Smooth muscle cell (in vitro differentiated cells): ENCODE measurements around the gene DDX5. TPM values are rescaled to one million over a fixed set of nuclear protein-coding genes. Genes with fewer than 3 reads are reported as not detected.

ENCODE experiments used
- DNase-seq: peaks from one replicate; lab custom pipeline; 2025; ENCODE audit not compliant: unreplicated experiment; lab: John Stamatoyannopoulos, UW
- H2AFZ ChIP-seq: fragments of 200-600 bp; sonication (generic); 2 replicates; pipeline ENCODE4 v1.6.0; 2016; ENCODE audit warnings: antibody characterized with exemption, low read depth, mild to moderate bottlenecking
- H3F3A ChIP-seq: fragments of 200-600 bp; sonication (generic); 2 replicates; pipeline ENCODE4 v1.6.0; 2017; ENCODE audit warnings: antibody characterized with exemption, low read depth
- H3K27ac ChIP-seq: fragments of 200-600 bp; sonication (generic); 2 replicates; pipeline ENCODE4 v1.5.1; 2016; ENCODE audit warnings: low read depth, mild to moderate bottlenecking
- H3K27me3 ChIP-seq: fragments of 200-600 bp; sonication (generic); 2 replicates; pipeline ENCODE4 v1.6.1; 2016; ENCODE audit warnings: low read depth, mild to moderate bottlenecking
- H3K36me3 ChIP-seq: fragments of 200-600 bp; sonication (generic); 2 replicates; pipeline ENCODE4 v1.5.1; 2016; ENCODE audit warnings: low read depth
- H3K4me1 ChIP-seq: fragments of 200-600 bp; sonication (generic); 2 replicates; pipeline ENCODE4 v1.5.1; 2016; ENCODE audit warnings: low read depth
- H3K4me2 ChIP-seq: fragments of 200-600 bp; sonication (generic); 2 replicates; pipeline ENCODE4 v1.6.0; 2016; ENCODE audit warnings: mild to moderate bottlenecking
- H3K4me3 ChIP-seq: fragments of 200-600 bp; sonication (generic); 2 replicates; pipeline ENCODE4 v1.5.1; 2016; ENCODE audit warnings: mild to moderate bottlenecking
- H3K79me2 ChIP-seq: fragments of 200-600 bp; sonication (generic); 2 replicates; pipeline ENCODE4 v1.6.0; 2016; ENCODE audit warnings: low read depth, mild to moderate bottlenecking
- H3K9ac ChIP-seq: fragments of 200-600 bp; sonication (generic); 2 replicates; pipeline ENCODE4 v1.6.0; 2016; ENCODE audit warnings: low read depth
- H3K9me3 ChIP-seq: fragments of 200-600 bp; sonication (generic); replicated peaks from 2 replicates; pipeline ENCODE4 v1.5.1; 2016; ENCODE audit warnings: low read depth
- H4K20me1 ChIP-seq: fragments of 200-600 bp; sonication (generic); 2 replicates; pipeline ENCODE4 v1.6.0; 2016; ENCODE audit warnings: low read depth
- WGBS: methylation state at CpG from one replicate; pipeline ENCODE4 v1.1.7; 2016; ENCODE audit warnings: low lambda C conversion rate; 5-methylcytosine and 5-hydroxymethylcytosine counted together
- polyA plus RNA-seq: library from polyadenylated mRNA; unstranded; fragments of >200 nt; fragmentation: Nextera tagmentation; extraction: Ambion mirVana; gene quantifications from 2 replicates; pipeline ENCODE4 v1.2.1, GENCODE V29; 2016
- total RNA-seq: library from RNA; depleted of rRNA; stranded (reverse); fragments of >200 nt; gene quantifications from 2 replicates; pipeline ENCODE4 v1.2.3, GENCODE V29; 2014
- TF ChIP-seq, protein P1 (sequence below): fragments of 200-600 bp; sonication (generic); IDR thresholded peaks from 2 replicates; pipeline ENCODE4 v1.5.1; 2017; ENCODE audit warnings: borderline replicate concordance, mild to moderate bottlenecking, antibody characterized with exemption; ENCODE audit not compliant: insufficient read depth, poor library complexity, severe bottlenecking

The DDX5 gene
- total and polyA plus RNA-seq, 2 experiments from 2014 or later: 446 to 679 TPM

DNA sequence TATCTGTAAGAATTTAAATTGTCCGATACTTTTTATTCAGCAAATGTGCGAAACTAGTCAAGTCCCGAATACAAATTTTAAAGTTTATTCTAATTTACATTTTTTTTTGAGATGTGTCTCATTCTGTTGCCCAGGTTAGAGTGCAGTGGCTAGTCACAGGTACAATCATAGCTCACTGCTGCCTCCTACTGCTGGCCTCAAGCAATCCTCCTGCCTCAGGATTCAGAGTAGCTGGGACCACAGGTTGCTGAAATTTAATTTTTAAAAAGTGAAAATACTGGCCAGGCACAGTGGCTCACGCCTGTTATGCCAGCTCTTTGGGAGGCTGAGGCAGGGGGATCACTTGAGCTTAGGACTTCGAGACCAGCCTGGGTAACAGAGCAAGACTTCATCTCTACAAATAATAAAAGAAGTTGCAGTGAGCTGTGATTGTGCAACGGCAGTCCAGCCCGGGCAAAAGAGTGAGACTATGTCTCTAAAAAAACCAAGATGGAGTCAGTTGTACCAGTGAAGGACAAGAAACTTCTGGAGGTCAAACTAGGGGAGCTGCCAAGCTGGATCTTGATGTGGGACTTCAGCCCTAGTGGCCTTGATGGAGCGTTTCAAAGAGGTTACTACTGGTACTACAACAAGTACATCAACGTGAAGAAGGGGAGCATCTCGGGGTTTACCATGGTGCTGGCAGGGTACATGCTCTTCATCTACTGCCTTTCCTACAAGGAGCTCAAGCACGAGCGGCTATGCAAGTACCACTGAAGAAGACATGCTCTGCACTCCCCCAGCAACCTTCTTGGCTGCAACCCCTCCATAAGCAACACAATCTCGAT is 14.8 kb downstream of the DDX5 start:
- DNase-seq: no peak
- 97% methylated on average over 13 of the region's 13 CpGs for WGBS
- H3K27me3 ChIP-seq: no peaks in the 10 kb centered on the region
- H3K4me1 ChIP-seq: peaks cover 11% of the 10 kb centered on the region
- no peaks in the 10 kb centered on the region for H3K9me3 ChIP-seq
- H3K4me3 ChIP-seq: no peak overlapping the region
- no peaks in the 10 kb centered on the region for H4K20me1 ChIP-seq
- H3K9ac ChIP-seq: no peak overlapping the region
- no peak overlapping the region for H2AFZ ChIP-seq
- peaks cover 7% of the 10 kb centered on the region for H3K36me3 ChIP-seq
- no peak overlapping the region for H3K27ac ChIP-seq
- H3K79me2 ChIP-seq: peaks cover 20% of the 10 kb centered on the region
- TF ChIP-seq, protein P1, sequence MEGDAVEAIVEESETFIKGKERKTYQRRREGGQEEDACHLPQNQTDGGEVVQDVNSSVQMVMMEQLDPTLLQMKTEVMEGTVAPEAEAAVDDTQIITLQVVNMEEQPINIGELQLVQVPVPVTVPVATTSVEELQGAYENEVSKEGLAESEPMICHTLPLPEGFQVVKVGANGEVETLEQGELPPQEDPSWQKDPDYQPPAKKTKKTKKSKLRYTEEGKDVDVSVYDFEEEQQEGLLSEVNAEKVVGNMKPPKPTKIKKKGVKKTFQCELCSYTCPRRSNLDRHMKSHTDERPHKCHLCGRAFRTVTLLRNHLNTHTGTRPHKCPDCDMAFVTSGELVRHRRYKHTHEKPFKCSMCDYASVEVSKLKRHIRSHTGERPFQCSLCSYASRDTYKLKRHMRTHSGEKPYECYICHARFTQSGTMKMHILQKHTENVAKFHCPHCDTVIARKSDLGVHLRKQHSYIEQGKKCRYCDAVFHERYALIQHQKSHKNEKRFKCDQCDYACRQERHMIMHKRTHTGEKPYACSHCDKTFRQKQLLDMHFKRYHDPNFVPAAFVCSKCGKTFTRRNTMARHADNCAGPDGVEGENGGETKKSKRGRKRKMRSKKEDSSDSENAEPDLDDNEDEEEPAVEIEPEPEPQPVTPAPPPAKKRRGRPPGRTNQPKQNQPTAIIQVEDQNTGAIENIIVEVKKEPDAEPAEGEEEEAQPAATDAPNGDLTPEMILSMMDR: peak; percentile 48
- H3F3A ChIP-seq: no peaks in the 10 kb centered on the region
- no peak overlapping the region for H3K4me2 ChIP-seq

DNA sequence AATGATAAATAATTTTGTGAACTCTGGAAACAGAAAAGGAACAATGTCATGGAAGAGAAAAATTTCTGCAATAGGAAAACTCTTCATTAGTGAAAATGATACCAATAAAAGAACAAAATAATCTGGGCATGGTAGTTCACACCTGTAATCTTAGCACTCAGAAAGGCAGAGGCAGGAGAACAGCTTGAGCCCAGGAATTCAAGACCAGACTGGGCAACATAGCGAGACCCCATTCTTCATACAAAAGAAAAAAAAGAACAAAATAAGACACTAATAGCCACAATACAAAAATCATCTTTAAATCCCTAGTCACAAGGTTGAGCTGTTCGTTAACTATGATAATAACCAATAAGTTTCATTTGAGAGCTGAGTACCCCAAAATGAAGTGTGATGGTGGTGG is 17.8 kb downstream of the DDX5 start:
- Histone ChIP-seq H3K36me3 (peaks cover 11% of the 10 kb centered on the region), H3F3A (no peaks in the 10 kb centered on the region), H4K20me1 (no peaks in the 10 kb centered on the region), H3K4me2 (no peak overlapping the region), H2AFZ (no peak overlapping the region), H3K79me2 (no peaks in the 10 kb centered on the region), H3K27ac (no peak overlapping the region), H3K4me1 (no peaks in the 10 kb centered on the region), H3K9me3 (no peaks in the 10 kb centered on the region), H3K9ac (no peak overlapping the region), H3K4me3 (no peak overlapping the region), H3K27me3 (no peaks in the 10 kb centered on the region)
- no peak for DNase-seq
- TF ChIP-seq, protein P1: no peak
- 100% methylated on average over 2 of the region's 2 CpGs for WGBS

DNA sequence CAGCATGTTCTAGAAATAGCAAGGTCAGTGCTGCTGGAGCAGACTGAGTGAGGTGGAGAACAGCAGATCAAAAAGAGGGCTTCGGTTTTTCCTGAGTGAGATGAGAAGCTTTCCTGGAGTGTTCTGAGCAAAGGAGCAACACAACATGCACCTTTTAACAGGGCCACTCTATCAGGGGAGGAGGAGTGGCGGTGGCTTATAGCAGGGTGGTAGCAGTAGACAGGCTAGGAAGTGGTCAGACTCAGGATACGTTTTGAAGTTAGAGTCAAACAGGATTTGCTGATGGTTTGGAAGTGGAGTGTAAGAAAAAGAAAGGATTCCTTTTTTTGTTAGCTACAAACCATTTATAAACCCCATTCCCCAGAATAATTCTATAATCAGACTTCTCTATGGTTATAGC is 21.7 kb downstream of the DDX5 start:
- Histone ChIP-seq H4K20me1 (no peaks in the 10 kb centered on the region), H3K4me3 (no peak overlapping the region), H3K9me3 (no peaks in the 10 kb centered on the region), H3K79me2 (no peaks in the 10 kb centered on the region), H3K9ac (no peak overlapping the region), H3K36me3 (peaks cover 4% of the 10 kb centered on the region), H2AFZ (no peak overlapping the region), H3F3A (no peaks in the 10 kb centered on the region), H3K4me2 (no peak overlapping the region), H3K27me3 (no peaks in the 10 kb centered on the region), H3K27ac (no peak overlapping the region), H3K4me1 (no peaks in the 10 kb centered on the region)
- 96% methylated on average over 3 of the region's 3 CpGs for WGBS
- DNase-seq: no peak
- TF ChIP-seq, protein P1: no peak

DNA sequence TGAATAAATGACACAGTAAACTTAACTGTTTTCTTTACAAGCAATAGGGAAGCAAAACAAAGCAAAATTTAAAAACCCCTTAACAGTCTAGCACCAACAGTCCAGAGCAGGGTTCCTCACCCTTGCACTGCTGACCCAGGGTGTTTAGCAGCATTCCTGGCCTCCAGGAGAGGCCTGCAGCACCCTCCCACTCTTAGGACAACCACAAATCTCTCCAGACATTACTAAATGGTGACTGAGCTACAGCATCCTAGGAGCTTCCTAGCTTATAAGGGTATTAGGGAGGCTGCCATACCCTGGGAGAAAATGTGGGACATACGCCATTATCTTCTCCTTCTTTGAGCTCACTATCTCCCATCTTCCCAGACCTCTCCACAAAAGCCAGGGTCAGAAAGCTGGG is 25.1 kb downstream of the DDX5 start:
- WGBS: 54% methylated on average over 1 of the region's 1 CpG
- Histone ChIP-seq H4K20me1 (no peaks in the 10 kb centered on the region), H3K9me3 (no peaks in the 10 kb centered on the region), H3F3A (no peaks in the 10 kb centered on the region), H3K9ac (no peak overlapping the region), H3K27me3 (no peaks in the 10 kb centered on the region), H3K27ac (peak overlapping the region; percentile 80), H3K79me2 (no peaks in the 10 kb centered on the region), H3K4me1 (no peaks in the 10 kb centered on the region), H3K4me2 (peak overlapping the region; percentile 32), H3K36me3 (peaks cover 4% of the 10 kb centered on the region), H2AFZ (no peak overlapping the region), H3K4me3 (no peak overlapping the region)
- no peak for DNase-seq
- TF ChIP-seq, protein P1: no peak
